Heart right ventricle (tissue), 16 donors: ENCODE results near the gene F2RL2. TPM values are rescaled to one million over a fixed set of nuclear protein-coding genes. Genes with fewer than 3 reads are reported as not detected.

Experiments used
- ATAC-seq, 8 donors: fragments of 200-7000 bp; cut with Tn5 transposase; one replicate each; pipeline ENCODE4 v1.9.1; 2020; ENCODE audit warnings: mild to moderate bottlenecking in 8 of 8, moderate library complexity in 8 of 8, moderate number of reproducible peaks in 1 of 8
- DNase-seq, 2 donors: peaks; one replicate each; pipeline ENCODE4 v3.0.0-alpha.2; 2020
- H3K27ac ChIP-seq, 10 donors: fragments of 200-600 bp; sonication (generic) in 2 of 10; one replicate each; pipeline versions ENCODE4 v1.5.0 to v1.8.0; 2020 to 2022; ENCODE audit warnings: mild to moderate bottlenecking in 3 of 10
- H3K27me3 ChIP-seq, 7 donors: fragments of 200-600 bp; one replicate each; pipeline ENCODE4 v1.8.0; 2021 to 2022; ENCODE audit warnings: mild to moderate bottlenecking in 2 of 7
- H3K36me3 ChIP-seq, 9 donors: fragments of 200-600 bp; sonication (generic) in 1 of 9; one replicate each; pipeline versions ENCODE4 v1.5.0 to v1.8.0; 2020 to 2022; ENCODE audit warnings: mild to moderate bottlenecking in 2 of 9
- H3K4me1 ChIP-seq, 9 donors: fragments of 200-600 bp; sonication (generic) in 1 of 9; one replicate each; pipeline versions ENCODE4 v1.5.0 to v1.8.0; 2020 to 2022; ENCODE audit warnings: mild to moderate bottlenecking in 4 of 9
- H3K4me3 ChIP-seq, 10 donors: fragments of 200-600 bp; sonication (generic) in 2 of 10; one replicate each; pipeline versions ENCODE4 v1.5.0 to v1.8.0; 2020 to 2022; ENCODE audit warnings: mild to moderate bottlenecking in 7 of 10, moderate library complexity in 2 of 10
- H3K9me3 ChIP-seq, 11 donors: fragments of 200-600 bp in 10 of 11; sonication (generic) in 2 of 11; one replicate each; pipeline versions ENCODE4 v1.5.0 to v1.8.0; 2013 to 2022; ENCODE audit warnings: mild to moderate bottlenecking in 2 of 11, control low read depth in 1 of 11, moderate library complexity in 1 of 11
- CTCF ChIP-seq, 9 donors: fragments of 200-600 bp; sonication (generic) in 2 of 9; IDR thresholded peaks; one replicate each; pipeline versions ENCODE4 v1.5.0 to v1.8.0; 2021 to 2022; ENCODE audit warnings: antibody characterized with exemption in 9 of 9, mild to moderate bottlenecking in 5 of 9, moderate library complexity in 1 of 9
- WGBS, 2 donors: extraction: QIAGEN DNeasy Blood & Tissue Kit; methylation state at CpG; one replicate each; pipeline ENCODE4 v1.1.7; 2013; ENCODE audit warnings: inconsistent platforms in 1 of 2; 5-methylcytosine and 5-hydroxymethylcytosine counted together
- intact Hi-C, 10 donors: fragments of 100-400 bp; cut with DNase I; formaldehyde crosslinking; loops; one replicate each; pipeline versions ENCODE4 v1.11.1 to v1.14.2; 2022
- polyA plus RNA-seq, 2 donors: library from polyadenylated mRNA; stranded (reverse); fragments of 200-250 nt; gene quantifications; one replicate each; pipeline ENCODE4 v1.2.3, GENCODE V29; 2013
- total RNA-seq, 10 donors: library from RNA; stranded (reverse); fragmentation: NEBNext Ultra II Directional in 3 of 10; extraction: Animal tissue kit (Norgen Biotek cat#: 25700) in 3 of 10; gene quantifications; one replicate each; pipeline versions ENCODE4 v1.2.1 to v1.2.4, GENCODE V29; 2021 to 2023
- donor health status: Arrhythmogenic right ventricular cardiomyopathy.
- donor health status: ischemic (EF 13 %, LVEDD 7.1; RV severe dilation, severe dysfunction).
- donor health status: healthy with polysubstance abuse.
- donor health status: DM: no; HTN: yes; CAD: no.
- donor health status: DM: no; HTN: no; CAD: no.
- donor health status: ischemic (EF 25% LVEDD 6.9; RV normal size, moderate dysfunction).
- donor health status: ischemic (EF 25% LVEDD 5.7; RV mildly dilated, moderate dysfunction).
- donor health status: healthy.
- donor health status: DM: yes; HTN: yes; CAD: no.
- donor health status: Ischemic cardiomyopathy.
- donor health status: ischemic (EF 35%, LVEDD 5.7; RV mildly dilated, moderate dysfunction).
- donor health status: nonischemic (EF 11% LVEDD 7.7; RV severe dilation, severe dysfunction).
- donor health status: DM: yes; HTN: yes; CAD: no.
- donor health status: PGD.
- donor health status: ischemic (EF 29% LVEDD 5.4; RV normal size, mild dysfunction).
- donor health status: nonischemic (EF 23%, LVEDD 6.1; RV moderate dilation, normal function).

The F2RL2 gene
- total and polyA plus RNA-seq, 12 donors: 0.12 to 1.5 (median 0.38) TPM

GRCh38 chr5:76592692-76593091, 30.5 kb downstream of the F2RL2 start:
- no peak for DNase-seq
- no peak overlapping the region for H3K27ac ChIP-seq
- intact Hi-C loops: no loop called here
- no peak for TF ChIP-seq CTCF (IDR thresholded peaks at IDR 0.05)
- no peak for ATAC-seq
- no peaks in the 10 kb centered on the region for H3K4me1 ChIP-seq
- H3K36me3 ChIP-seq: peaks cover 0 to 29% (median 0%) of the 10 kb centered on the region in 9 donors
- H3K9me3 ChIP-seq: no peaks in the 10 kb centered on the region
- H3K4me3 ChIP-seq: no peak overlapping the region
- peaks cover 0 to 4% (median 0%) of the 10 kb centered on the region in 7 donors for H3K27me3 ChIP-seq
- WGBS, 2 donors: 71 to 75% methylated on average over 3 of the region's 3 CpGs

- DNase-seq (no peak), ATAC-seq (no peak)
- Histone ChIP-seq H3K27ac (no peak overlapping the region), H3K36me3 (peaks cover 0 to 23% (median 0%) of the 10 kb centered on the region in 9 donors), H3K4me3 (no peak overlapping the region), H3K9me3 (no peaks in the 10 kb centered on the region), H3K27me3 (peaks cover 0 to 12% (median 0%) of the 10 kb centered on the region in 7 donors), H3K4me1 (no peaks in the 10 kb centered on the region)
- 92 to 97% methylated on average over 3 of the region's 3 CpGs for WGBS, 2 donors
- intact Hi-C loops: no loop called here
- no peak for TF ChIP-seq CTCF (IDR thresholded peaks at IDR 0.05)
These were observed 31.8 kb downstream of the F2RL2 start for GRCh38 chr5:76591366-76591765.

GRCh38 chr5:76590027-76590426, 33.2 kb downstream of the F2RL2 start:
- ATAC-seq (no peak), DNase-seq (no peak)
- Histone ChIP-seq H3K36me3 (peaks cover 0 to 20% (median 0%) of the 10 kb centered on the region in 9 donors), H3K27ac (no peak overlapping the region), H3K27me3 (peaks cover 0 to 12% (median 0%) of the 10 kb centered on the region in 7 donors), H3K4me3 (no peak overlapping the region), H3K4me1 (no peaks in the 10 kb centered on the region), H3K9me3 (no peaks in the 10 kb centered on the region)
- 98 to 100% methylated on average over 1 of the region's 1 CpG for WGBS, 2 donors
- no peak for TF ChIP-seq CTCF (IDR thresholded peaks at IDR 0.05)
- intact Hi-C loops: no loop called here

GRCh38 chr5:76586531-76586930, 36.7 kb downstream of the F2RL2 start:
- intact Hi-C loops: no loop called here
- 88 to 94% methylated on average over 4 of the region's 4 CpGs for WGBS, 2 donors
- no peak overlapping the region for H3K4me3 ChIP-seq
- DNase-seq (no peak), ATAC-seq (no peak)
- H3K36me3 ChIP-seq: no peaks in the 10 kb centered on the region
- H3K27ac ChIP-seq: no peak overlapping the region
- peaks cover 0 to 13% (median 3%) of the 10 kb centered on the region in 7 donors for H3K27me3 ChIP-seq
- H3K4me1 ChIP-seq: peaks cover 0 to 20% (median 0%) of the 10 kb centered on the region in 9 donors
- H3K9me3 ChIP-seq: no peaks in the 10 kb centered on the region
- TF ChIP-seq CTCF (IDR thresholded peaks at IDR 0.05): no peak
